HCT116 (cell line): ENCODE results near the gene SNAPC2. TPM values are rescaled to one million over a fixed set of nuclear protein-coding genes. Genes with fewer than 3 reads are reported as not detected.

Experiments used
- ATAC-seq: fragments of 200-7000 bp; cut with Tn5 transposase; 2 replicates; pipeline ENCODE4 v1.9.1; 2020; ENCODE audit warnings: mild to moderate bottlenecking, moderate library complexity
- BruUV-seq: library from RNA; stranded (reverse); fragments of 400-500 nt; replicated peaks from 2 replicates; lab custom pipeline; 2021; lab: Mats Ljungman, UMichigan
- CTCF ChIA-PET: fragments of 300-600 bp; sonication (Branson Sonifier 250); formaldehyde crosslinking; loops from one replicate; lab custom pipeline; 2021; ENCODE audit warnings: antibody characterized with exemption; lab: Charles Lee
- POLR2A ChIA-PET: fragments of 300-600, 350-600 bp; sonication (Branson Sonifier 250); formaldehyde crosslinking; loops from one replicate; lab custom pipeline; 2021; ENCODE audit warnings: antibody characterized with exemption; lab: Charles Lee
- RAD21 ChIA-PET, 2 experiments: fragments of 300-600 bp; sonication (Branson Sonifier 250); formaldehyde crosslinking; loops; one replicate each; lab custom pipeline; 2023; ENCODE audit warnings: low total read pairs in 2 of 2; ENCODE audit not compliant: uncharacterized antibody in 2 of 2, unreplicated experiment in 2 of 2, low non-redundant PET in 1 of 2; lab: Charles Lee
- DNase-seq: peaks from one replicate; pipeline ENCODE4 v3.0.0-alpha.2; 2010; ENCODE audit warnings: low read depth, low spot score
- H2AFZ ChIP-seq: fragments of 200-600 bp; shearing (Covaris generic), sonication (generic); 2 replicates; pipeline ENCODE4 v1.6.1; 2017; ENCODE audit warnings: low read depth, mixed run types, mixed read lengths, antibody characterized with exemption, low read length; ENCODE audit not compliant: poor library complexity, severe bottlenecking
- H3K27ac ChIP-seq: 2 replicates; pipeline ENCODE4 v1.5.1; 2012; ENCODE audit warnings: low read depth, low read length
- H3K27me3 ChIP-seq: fragments of 200-600 bp; sonication (generic); 2 replicates; pipeline ENCODE4 v1.6.1; 2016; ENCODE audit warnings: mixed run types, low read length, mixed read lengths; ENCODE audit not compliant: insufficient read depth
- H3K36me3 ChIP-seq, 2 experiments: fragments of 200-500 bp in 1 of 2; fragments of 200-600 bp in 1 of 2; sonication (Bioruptor generic) in 1 of 2; sonication (generic) in 1 of 2; 2 replicates each; pipeline versions ENCODE4 v1.5.1 to v1.6.1; 2014 to 2016; ENCODE audit warnings: low read length in 2 of 2, inconsistent platforms in 1 of 2, mixed read lengths in 1 of 2, mixed run types in 1 of 2; ENCODE audit not compliant: insufficient read depth in 2 of 2, control insufficient read depth in 1 of 2
- H3K4me1 ChIP-seq, 2 experiments: fragments of 200-600 bp in 1 of 2; sonication (generic) in 1 of 2; 2 replicates each; pipeline versions ENCODE4 v1.5.1 to v1.6.1; 2012 to 2017; ENCODE audit warnings: low read length in 2 of 2, inconsistent platforms in 1 of 2, mild to moderate bottlenecking in 1 of 2, mixed read lengths in 1 of 2, mixed run types in 1 of 2, moderate library complexity in 1 of 2; ENCODE audit not compliant: insufficient read depth in 2 of 2, control insufficient read depth in 1 of 2
- H3K4me2 ChIP-seq: fragments of 200-600 bp; sonication (generic); 2 replicates; pipeline ENCODE4 v1.6.1; 2017; ENCODE audit warnings: mixed run types, low read length, mixed read lengths
- H3K4me3 ChIP-seq, 2 experiments: fragments of 200-600 bp in 1 of 2; sonication (generic) in 1 of 2; replicated peaks in 1 of 2; 2 replicates each; pipeline ENCODE4 v1.5.1; 2011 to 2016; ENCODE audit warnings: low read length in 2 of 2, control low read depth in 1 of 2, low read depth in 1 of 2, mild to moderate bottlenecking in 1 of 2, mixed read lengths in 1 of 2, mixed run types in 1 of 2
- H3K79me2 ChIP-seq: fragments of 200-600 bp; sonication (generic); 2 replicates; pipeline ENCODE4 v1.6.1; 2017; ENCODE audit warnings: mild to moderate bottlenecking, mixed run types, low read length, moderate library complexity, mixed read lengths; ENCODE audit not compliant: insufficient read depth
- H3K9ac ChIP-seq: fragments of 200-600 bp; sonication (generic); 2 replicates; pipeline ENCODE4 v1.6.1; 2016; ENCODE audit warnings: low read length, mixed read lengths
- H3K9me2 ChIP-seq: fragments of 200-600 bp; sonication (generic), shearing (Covaris generic); 2 replicates; pipeline ENCODE4 v1.6.1; 2017; ENCODE audit warnings: mixed run types, mild to moderate bottlenecking, moderate library complexity; ENCODE audit not compliant: insufficient read depth
- H3K9me3 ChIP-seq, 2 experiments: fragments of 200-500 bp in 1 of 2; fragments of 200-600 bp in 1 of 2; sonication (Bioruptor generic) in 1 of 2; sonication (generic) in 1 of 2; 2 replicates each; pipeline ENCODE4 v1.6.1; 2014 to 2017; ENCODE audit warnings: low read length in 2 of 2, mixed read lengths in 2 of 2, inconsistent platforms in 1 of 2, low read depth in 1 of 2, mild to moderate bottlenecking in 1 of 2, mixed run types in 1 of 2, moderate library complexity in 1 of 2; ENCODE audit not compliant: control insufficient read depth in 1 of 2, insufficient read depth in 1 of 2
- H4K20me1 ChIP-seq: fragments of 200-600 bp; sonication (generic), shearing (Covaris generic); 2 replicates; pipeline ENCODE4 v1.6.1; 2017; ENCODE audit warnings: mixed run types, mild to moderate bottlenecking, moderate library complexity; ENCODE audit not compliant: insufficient read depth
- ATF3 ChIP-seq: IDR thresholded peaks from 2 replicates; pipeline ENCODE4 v1.6.1; 2012
- CBX3 ChIP-seq: IDR thresholded peaks from 2 replicates; pipeline ENCODE4 v1.6.1; 2012; ENCODE audit warnings: low read depth
- CEBPB ChIP-seq: IDR thresholded peaks from 2 replicates; pipeline ENCODE4 v1.6.1; 2012; ENCODE audit warnings: low read depth
- POLR2A ChIP-seq: IDR thresholded peaks from 2 replicates; pipeline ENCODE4 v1.7.0; 2011; ENCODE audit warnings: borderline replicate concordance; ENCODE audit not compliant: insufficient read depth, insufficient read length; ENCODE audit errors: extremely low read depth
- REST ChIP-seq: IDR thresholded peaks from 2 replicates; pipeline ENCODE4 v1.6.1; 2012; ENCODE audit warnings: low read depth
- SP1 ChIP-seq: IDR thresholded peaks from 2 replicates; pipeline ENCODE4 v1.6.1; 2012; ENCODE audit warnings: low read depth
- SRF ChIP-seq: IDR thresholded peaks from 2 replicates; pipeline ENCODE4 v1.6.1; 2012; ENCODE audit warnings: low read depth
- TCF7L2 ChIP-seq: IDR thresholded peaks from 2 replicates; pipeline ENCODE4 v1.7.0; 2011; ENCODE audit warnings: borderline replicate concordance, inconsistent platforms; ENCODE audit not compliant: insufficient read depth, insufficient read length; ENCODE audit errors: extremely low read depth
- YY1 ChIP-seq: IDR thresholded peaks from 2 replicates; pipeline ENCODE4 v1.6.1; 2011; ENCODE audit warnings: low read length, low read depth, moderate library complexity, mild to moderate bottlenecking; ENCODE audit not compliant: insufficient replicate concordance; ENCODE audit errors: extremely low read depth
- ZBTB33 ChIP-seq: IDR thresholded peaks from 2 replicates; pipeline ENCODE4 v1.6.1; 2011; ENCODE audit warnings: mild to moderate bottlenecking, low read length, moderate library complexity; ENCODE audit not compliant: insufficient replicate concordance; ENCODE audit errors: extremely low read depth
- intact Hi-C: fragments of 100-400 bp; cut with micrococcal nuclease; formaldehyde crosslinking; loops from 2 replicates; pipeline ENCODE4 v1.10.0; 2022
- total RNA-seq: library from RNA; stranded (reverse); gene quantifications from one replicate; pipeline ENCODE4 v1.2.1, GENCODE V29; 2021; ENCODE audit not compliant: unreplicated experiment

The SNAPC2 gene
- total RNA-seq, 1 experiment from 2014 or later, result 42.9 TPM

GRCh38 chr19:7872306-7873204 is 47.6 kb upstream of the SNAPC2 start:
- Histone ChIP-seq H3K9me3 (no peaks in the 10 kb centered on the region), H3K4me2 (peak overlapping the region; percentile 85), H3K36me3 (no peaks in the 10 kb centered on the region), H3K9me2 (no peaks in the 10 kb centered on the region), H2AFZ (no peak overlapping the region), H3K27me3 (no peaks in the 10 kb centered on the region), H3K4me1 (peaks cover 28 to 70% of the 10 kb centered on the region in 2 experiments)
- BruUV-seq, result TSS peak; percentile 13
- RAD21 ChIA-PET, result no interaction called here
- DNase-seq, result no peak
- CTCF ChIA-PET, result no interaction called here
- no peak for TF ChIP-seq ATF3
- TF ChIP-seq SP1, result 0 out of 2 replicates have a peak, but pooled peaks have one; percentile 2
- TF ChIP-seq, all 23 proteins: peak for 1
- H4K20me1 ChIP-seq, result no peaks in the 10 kb centered on the region
- H3K4me3 ChIP-seq, result no peak overlapping the region
- POLR2A ChIA-PET, result interaction anchor here (0.6 to 2.1 kb wide), 2 partner anchors 48 to 332 kb away, joined by 3 to 8 read pairs; partner anchors contain the start of gene SNAPC2
- ATAC-seq, result no peak
- H3K9ac ChIP-seq, result no peak overlapping the region
- no peaks in the 10 kb centered on the region for H3K79me2 ChIP-seq
- H3K27ac ChIP-seq, result peak overlapping the region; percentile 58
- intact Hi-C loops, result no loop called here

GRCh38 chr19:7873304-7874075 is 46.6 kb upstream of the SNAPC2 start:
- Histone ChIP-seq H3K27me3 (no peaks in the 10 kb centered on the region), H3K4me3 (peak overlapping the region; percentile 46 to 56), H2AFZ (no peak overlapping the region), H3K4me2 (peak overlapping the region; percentile 79), H3K9me3 (no peaks in the 10 kb centered on the region), H3K27ac (peak overlapping the region; percentile 61; the same call in 1 of the 2 replicates), H3K4me1 (peaks cover 20 to 62% of the 10 kb centered on the region in 2 experiments), H3K9me2 (no peaks in the 10 kb centered on the region), H3K79me2 (no peaks in the 10 kb centered on the region), H4K20me1 (no peaks in the 10 kb centered on the region), H3K9ac (peak overlapping the region; percentile 41; the same call in 1 of the 2 replicates), H3K36me3 (no peaks in the 10 kb centered on the region)
- RAD21 ChIA-PET, result no interaction called here
- BruUV-seq, result no TSS peak
- POLR2A ChIA-PET, result interaction anchor here (0.6 kb wide), 1 partner anchor 331 kb away, joined by 3 read pairs; no protein-coding TSS in a partner anchor
- no peak for ATAC-seq
- intact Hi-C loops, result no loop called here
- CTCF ChIA-PET, result no interaction called here
- no peak for DNase-seq
- TF ChIP-seq ZBTB33 (no peak), CEBPB (no peak), CBX3 (no peak), POLR2A (no peak), TCF7L2 (no peak), SRF (no peak), REST (no peak), YY1 (no peak)
